SK-N-SH treated with all-trans-retinoic acid at 6 μM for 48 hours (cell line): Measurements from ENCODE around the gene STARD13.

ENCODE experiments used
- ARNTL ChIP-seq: fragments of 450-650 bp; formaldehyde crosslinking; IDR thresholded peaks from 2 replicates; pipeline ENCODE4 v1.5.0; 2020; ENCODE audit warnings: low read depth, mild to moderate bottlenecking, moderate library complexity, borderline replicate concordance
- CSRNP3 ChIP-seq: fragments of 250-450 bp; sonication (Bioruptor Pico); IDR thresholded peaks from 2 replicates; pipeline ENCODE4 v1.5.1; 2021; ENCODE audit warnings: mild to moderate bottlenecking, moderate library complexity
- GLIS3 ChIP-seq: fragments of 250-450 bp; sonication (Bioruptor Pico); IDR thresholded peaks from 2 replicates; pipeline ENCODE4 v1.5.0; 2020; ENCODE audit warnings: mild to moderate bottlenecking, moderate library complexity
- PATZ1 ChIP-seq: fragments of 250-450 bp; sonication (Bioruptor Pico); IDR thresholded peaks from 2 replicates; pipeline ENCODE4 v1.8.0; 2020; ENCODE audit warnings: mild to moderate bottlenecking, moderate library complexity, borderline replicate concordance
- PPARA ChIP-seq: fragments of 250-450 bp; sonication (Bioruptor Pico); IDR thresholded peaks from 2 replicates; pipeline ENCODE4 v1.5.0; 2020; ENCODE audit warnings: mild to moderate bottlenecking, borderline replicate concordance
- RARB ChIP-seq: fragments of 250-450 bp; sonication (Bioruptor Pico); IDR thresholded peaks from 2 replicates; pipeline ENCODE4 v1.8.0; 2021; ENCODE audit warnings: mild to moderate bottlenecking, moderate library complexity
- TCF4 ChIP-seq: fragments of 250-450 bp; sonication (Bioruptor Pico); IDR thresholded peaks from 2 replicates; pipeline ENCODE4 v1.8.0; 2021; ENCODE audit warnings: mild to moderate bottlenecking, moderate library complexity, borderline replicate concordance
- TOX ChIP-seq: fragments of 250-450 bp; sonication (Bioruptor Pico); IDR thresholded peaks from 2 replicates; pipeline ENCODE4 v1.8.0; 2021; ENCODE audit warnings: mild to moderate bottlenecking, moderate library complexity, borderline replicate concordance
- TSHZ2 ChIP-seq: fragments of 250-450 bp; sonication (Bioruptor Pico); IDR thresholded peaks from 2 replicates; pipeline ENCODE4 v1.5.0; 2020; ENCODE audit warnings: mild to moderate bottlenecking, moderate library complexity
- ZFP3 ChIP-seq: fragments of 250-450 bp; sonication (Bioruptor Pico); IDR thresholded peaks from 2 replicates; pipeline ENCODE4 v1.5.0; 2020; ENCODE audit warnings: mild to moderate bottlenecking, moderate library complexity
- ZFP30 ChIP-seq: fragments of 450-650 bp; formaldehyde crosslinking; IDR thresholded peaks from 2 replicates; pipeline ENCODE4 v1.5.0; 2022; ENCODE audit warnings: mild to moderate bottlenecking, moderate library complexity
- ZNF8 ChIP-seq: fragments of 450-650 bp; formaldehyde crosslinking; IDR thresholded peaks from 2 replicates; pipeline ENCODE4 v1.5.0; 2020; ENCODE audit warnings: mild to moderate bottlenecking, moderate library complexity

GRCh38 chr13:33231339-33231738 is 54.2 kb downstream of the STARD13 start:
- TF ChIP-seq TOX (CRISPR knock-in tag) (no peak), PATZ1 (CRISPR knock-in tag) (no peak), ZFP3 (CRISPR knock-in tag) (no peak), ZNF8 (no peak), RARB (no peak), PPARA (CRISPR knock-in tag) (no peak), ZFP30 (CRISPR knock-in tag) (no peak), TCF4 (CRISPR knock-in tag) (no peak), ARNTL (no peak), TSHZ2 (CRISPR knock-in tag) (no peak), CSRNP3 (no peak), GLIS3 (CRISPR knock-in tag) (no peak)
